HG03025 (cell line): ENCODE results near the gene ARHGEF17.

Source experiments
- ATAC-seq: cut with Tn5 transposase; IDR thresholded peaks from one replicate; pipeline ENCODE4 v1.9.1; 2021; ENCODE audit warnings: mild to moderate bottlenecking, moderate library complexity; ENCODE audit not compliant: unreplicated experiment, low FRiP score

Gene ARHGEF17

DNA sequence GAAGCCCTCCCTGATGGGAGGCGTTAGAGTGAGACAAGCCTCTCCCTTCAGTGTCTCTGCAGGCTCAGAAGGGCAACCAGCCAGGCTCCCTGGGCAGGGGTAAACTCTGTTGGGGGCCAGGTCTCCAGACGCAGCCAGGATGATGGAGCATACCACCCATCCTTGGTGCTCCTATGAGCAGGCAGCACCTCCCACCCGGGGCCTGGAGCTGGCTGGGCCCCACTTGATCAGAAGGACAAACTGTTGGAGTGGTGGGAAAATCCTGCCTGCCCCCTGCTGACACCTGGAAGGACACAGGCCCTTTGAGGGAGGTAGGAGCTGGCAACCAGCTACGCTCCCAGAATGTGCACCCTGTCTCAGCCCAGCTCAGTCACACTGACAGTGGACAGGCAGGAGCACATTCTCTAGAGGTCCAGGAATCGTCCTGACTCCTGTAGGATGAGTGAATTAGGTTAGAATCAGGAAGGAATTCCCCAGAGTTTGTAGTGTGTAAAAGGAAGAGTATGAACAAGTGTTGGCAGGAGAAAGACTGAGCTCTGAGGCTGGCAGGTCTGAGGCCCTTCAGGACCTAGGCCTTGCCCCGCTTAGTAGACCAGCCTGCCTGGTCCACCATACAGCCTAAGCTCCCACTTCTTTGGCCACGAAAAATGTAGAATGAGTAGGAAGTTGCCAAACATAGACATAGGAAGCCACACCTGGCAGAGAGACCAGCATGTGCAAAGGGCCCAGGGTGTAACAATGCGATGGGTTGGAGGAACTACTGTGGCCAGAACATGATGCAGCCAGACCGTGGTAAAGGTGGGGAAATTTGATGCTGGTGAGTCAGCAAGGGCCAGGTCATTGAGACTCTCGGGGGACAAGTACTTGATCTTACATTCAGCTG lies 19.1 kb downstream of the ARHGEF17 start:
- ATAC-seq: no peak

DNA sequence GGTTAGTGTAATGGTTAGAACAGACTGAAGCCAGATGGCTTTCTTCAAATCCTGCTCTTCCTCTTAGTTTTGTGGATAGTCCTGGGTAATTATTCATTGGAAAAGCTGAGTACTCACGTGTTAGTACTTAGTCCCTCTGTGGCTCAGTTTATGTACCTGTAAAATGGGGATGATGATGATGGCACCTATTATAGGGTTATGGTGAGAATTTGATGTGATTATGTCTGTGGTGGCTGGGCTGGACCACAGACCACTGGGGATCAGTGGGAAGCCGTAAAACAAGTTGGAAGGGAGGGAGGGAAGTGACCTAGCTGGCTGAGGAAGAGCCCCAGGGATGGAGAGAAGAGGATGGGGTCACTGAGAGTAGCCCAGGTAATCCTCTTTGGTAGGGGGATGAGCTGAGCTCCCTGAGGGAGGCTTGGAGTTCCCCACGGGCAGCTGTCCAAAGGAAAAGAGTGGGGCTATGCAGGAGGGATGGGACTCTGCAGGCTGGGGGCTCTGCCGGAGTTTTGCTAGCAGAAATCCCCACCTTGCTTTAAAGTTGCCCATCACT lies 19.8 kb downstream of the ARHGEF17 start:
- ATAC-seq: no peak

DNA sequence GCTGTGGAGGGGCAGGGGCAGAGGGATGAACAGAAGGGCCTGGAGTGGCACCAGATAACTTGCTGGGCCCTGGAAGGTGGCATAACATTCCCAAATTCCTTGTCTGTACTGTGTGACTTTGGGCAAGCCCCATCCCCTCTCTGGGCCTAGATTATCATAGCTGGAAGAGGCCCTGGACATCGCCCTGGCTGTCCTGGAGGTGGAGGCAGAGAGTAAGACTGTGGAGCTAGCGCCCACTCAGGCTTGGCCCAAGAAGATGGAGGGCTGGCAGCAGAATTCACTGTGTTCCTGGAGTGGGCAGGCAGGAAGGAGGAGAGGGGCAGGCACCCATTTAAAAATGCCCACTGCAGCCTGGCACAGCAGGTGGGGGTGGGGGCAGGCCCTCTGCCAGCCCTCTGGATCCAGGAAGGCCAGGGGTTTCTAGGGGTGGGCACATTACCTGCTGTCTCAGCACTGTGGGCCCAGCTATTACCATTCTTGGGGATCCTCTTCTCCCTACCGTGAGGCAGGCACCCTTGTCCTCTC lies 22.6 kb downstream of the ARHGEF17 start:
- ATAC-seq: no peak

DNA sequence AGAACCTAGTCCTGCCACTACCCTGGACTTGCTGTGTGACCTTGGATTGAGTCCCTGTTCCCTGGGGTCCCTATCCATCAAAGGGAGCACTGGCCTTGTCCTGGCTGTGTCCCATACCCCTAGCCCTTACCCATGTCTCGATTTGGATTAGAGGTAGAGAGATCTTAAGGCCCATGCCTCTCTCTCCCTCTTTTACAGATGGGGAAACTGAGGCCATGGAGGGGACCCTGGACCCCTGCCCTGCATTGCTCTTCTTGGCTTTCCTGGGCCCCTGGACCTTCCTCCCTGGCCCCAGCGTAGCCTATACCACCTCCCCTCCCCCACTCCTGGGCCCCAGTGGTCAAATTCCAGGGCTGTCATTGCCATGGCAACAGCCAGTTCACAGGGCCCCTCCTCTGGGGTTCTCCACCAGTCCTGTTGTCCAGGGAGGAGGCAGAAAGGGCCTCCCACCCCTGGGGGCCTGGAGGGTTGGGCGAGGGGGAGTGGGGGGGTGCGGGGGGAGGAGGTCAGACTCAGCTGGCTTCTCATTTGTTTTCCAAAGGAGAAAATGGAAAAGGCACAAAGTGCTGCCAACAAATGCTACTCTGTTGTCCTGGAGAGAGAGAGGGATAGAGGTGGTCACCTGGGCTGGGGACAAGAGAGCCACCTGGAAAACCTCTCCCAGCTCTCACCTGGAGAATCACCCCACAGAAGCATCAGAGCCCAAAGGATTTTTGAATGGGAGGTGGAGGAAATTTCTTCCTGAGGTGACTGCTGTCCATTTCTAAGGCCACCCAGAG lies 23.3 kb downstream of the ARHGEF17 start:
- ATAC-seq: no peak

DNA sequence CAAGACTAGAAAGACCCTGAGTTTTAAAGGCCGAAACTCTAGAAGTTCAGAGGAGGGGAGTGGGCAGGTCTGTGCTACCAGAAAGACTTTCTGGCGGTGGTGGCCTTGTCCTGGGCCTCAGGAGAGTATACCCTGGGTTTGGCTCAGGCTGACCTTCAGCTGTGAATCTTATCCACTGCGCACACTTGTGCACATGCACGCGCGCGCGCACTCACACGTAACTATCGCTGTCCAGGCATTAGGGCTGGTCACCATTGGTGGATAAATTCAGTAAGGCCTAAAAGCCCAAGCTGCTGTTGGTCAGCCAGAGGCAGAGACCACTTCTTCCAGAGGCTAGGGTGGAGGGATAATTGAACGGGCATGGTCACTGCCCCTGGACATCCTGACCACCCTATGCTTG lies 25.1 kb downstream of the ARHGEF17 start:
- ATAC-seq: no peak

DNA sequence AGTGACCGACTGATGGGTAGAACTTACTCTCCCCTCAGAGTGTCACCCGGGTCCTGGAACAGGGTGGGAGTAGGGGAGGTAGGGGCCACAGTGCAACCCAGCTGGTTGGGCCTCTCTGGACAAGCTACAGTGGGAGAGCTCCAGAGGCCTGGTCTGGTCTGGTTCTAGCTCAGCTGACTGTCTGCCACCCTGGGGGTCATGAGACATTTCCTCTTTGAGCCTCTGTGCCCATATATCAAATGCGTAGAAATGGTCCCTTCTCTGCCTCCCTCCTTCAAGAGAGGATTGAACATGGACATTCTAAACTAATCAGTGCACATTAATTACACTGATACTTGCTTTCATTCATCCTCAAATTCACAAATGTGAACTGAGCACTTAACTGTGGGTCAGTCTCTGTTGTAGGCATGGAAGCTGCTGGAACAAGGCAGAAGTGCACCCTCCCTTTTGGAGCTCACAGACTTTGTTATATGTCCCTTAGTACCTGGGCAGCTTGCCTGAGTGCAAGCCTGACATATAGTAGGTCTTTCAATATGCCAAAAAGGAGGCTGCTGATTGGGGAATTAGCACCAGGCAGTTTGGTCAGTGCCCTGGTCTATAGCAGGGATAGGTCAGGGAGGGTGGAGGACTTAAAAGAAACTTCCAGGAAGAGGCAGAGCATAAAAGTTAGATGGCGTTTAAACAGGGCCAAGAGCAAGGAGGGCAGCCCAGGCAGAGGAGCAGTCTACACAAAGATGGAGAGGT lies 25.7 kb downstream of the ARHGEF17 start:
- ATAC-seq: no peak

DNA sequence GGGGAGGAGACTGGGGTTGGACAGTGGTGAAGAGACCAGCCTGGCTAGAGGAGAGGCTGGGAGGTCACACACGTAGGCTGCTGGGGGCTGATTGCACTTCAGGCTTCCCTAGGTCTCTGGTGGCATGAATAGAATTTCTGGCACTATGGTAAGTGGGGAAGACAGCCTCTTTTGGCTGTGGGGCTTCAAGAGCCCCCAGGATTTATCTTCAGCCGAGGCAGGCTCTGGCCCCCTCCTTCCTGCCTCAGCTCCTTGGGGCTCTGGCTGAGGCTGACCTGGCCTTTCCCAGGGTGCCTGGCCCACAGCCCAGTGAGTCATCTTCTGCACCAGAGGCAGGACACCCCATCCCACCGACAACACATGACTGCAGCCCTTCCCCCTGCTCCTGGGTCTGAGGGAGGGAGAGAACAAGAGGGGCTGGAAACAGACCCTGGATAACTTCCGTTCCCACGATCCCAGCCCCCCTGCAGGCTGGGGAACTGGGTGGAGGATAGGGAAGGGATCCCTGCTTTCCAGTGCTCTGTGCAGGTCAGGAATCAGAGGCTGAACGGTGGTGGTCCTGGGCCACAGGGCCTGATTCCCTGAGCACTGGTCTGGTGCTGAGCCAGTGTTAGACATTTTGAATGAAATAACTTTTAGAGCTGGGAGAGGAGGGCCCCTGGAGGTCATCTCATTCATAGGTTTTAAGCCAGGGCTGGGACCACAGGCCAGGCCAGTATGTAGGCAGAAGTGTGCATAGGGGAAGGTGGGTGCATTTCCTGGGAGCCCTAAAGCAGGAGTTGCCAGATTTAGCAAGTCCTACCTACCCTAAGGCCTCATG lies 26.5 kb downstream of the ARHGEF17 start:
- no peak for ATAC-seq

DNA sequence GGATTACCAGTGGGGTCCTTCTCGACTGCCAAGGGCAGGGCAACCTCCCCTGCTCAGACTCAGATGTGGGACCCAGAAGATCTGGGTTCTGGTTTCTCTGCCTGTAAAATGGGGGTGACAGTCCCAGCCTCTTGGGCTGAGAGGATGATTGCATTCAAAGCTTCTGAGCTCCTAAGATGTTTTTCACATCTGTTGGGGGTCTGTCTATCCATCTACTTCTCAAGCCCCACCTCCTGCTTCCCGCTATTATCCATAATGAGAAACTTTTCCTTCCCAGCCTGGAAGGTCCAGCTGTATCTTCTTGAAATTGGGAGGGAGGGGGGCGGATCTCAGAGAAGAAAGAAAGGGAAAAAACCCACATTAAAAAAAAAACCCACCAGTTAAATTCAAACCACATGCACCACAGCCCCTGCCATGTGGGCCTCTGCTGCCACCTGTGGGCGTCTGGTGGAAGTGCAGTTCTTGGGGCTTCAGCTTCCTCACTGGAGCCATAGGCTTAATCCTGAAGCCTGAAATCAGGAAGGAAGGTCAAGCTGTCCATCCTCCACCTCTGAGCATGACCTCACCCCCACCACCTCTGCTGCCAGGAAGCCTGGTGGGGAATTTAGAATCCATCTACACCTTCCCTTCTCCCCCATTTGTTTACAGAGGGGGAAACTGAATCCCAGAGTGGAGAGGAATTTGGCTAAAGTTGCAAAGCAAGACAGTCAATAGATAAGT lies 27.3 kb downstream of the ARHGEF17 start:
- no peak for ATAC-seq

DNA sequence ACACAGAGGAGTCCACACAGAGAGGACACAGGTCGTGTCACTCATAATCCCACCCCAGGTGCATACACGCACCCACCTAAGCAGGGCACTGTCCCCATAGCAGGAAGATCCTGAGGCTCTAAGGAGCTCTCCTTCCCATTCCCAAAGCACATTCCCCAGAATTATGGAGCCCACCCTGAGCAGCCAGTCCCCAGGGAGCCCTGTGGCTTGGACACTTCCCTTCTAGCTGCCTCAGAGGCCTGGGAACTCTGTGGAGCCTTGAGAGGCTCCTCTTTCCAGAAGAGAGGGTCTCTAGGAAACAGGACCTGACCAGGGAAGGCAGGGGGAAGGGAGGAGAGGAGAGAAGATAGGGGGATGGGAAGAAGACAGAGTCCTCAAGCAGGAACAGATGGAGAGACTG lies 29.8 kb downstream of the ARHGEF17 start:
- no peak for ATAC-seq

DNA sequence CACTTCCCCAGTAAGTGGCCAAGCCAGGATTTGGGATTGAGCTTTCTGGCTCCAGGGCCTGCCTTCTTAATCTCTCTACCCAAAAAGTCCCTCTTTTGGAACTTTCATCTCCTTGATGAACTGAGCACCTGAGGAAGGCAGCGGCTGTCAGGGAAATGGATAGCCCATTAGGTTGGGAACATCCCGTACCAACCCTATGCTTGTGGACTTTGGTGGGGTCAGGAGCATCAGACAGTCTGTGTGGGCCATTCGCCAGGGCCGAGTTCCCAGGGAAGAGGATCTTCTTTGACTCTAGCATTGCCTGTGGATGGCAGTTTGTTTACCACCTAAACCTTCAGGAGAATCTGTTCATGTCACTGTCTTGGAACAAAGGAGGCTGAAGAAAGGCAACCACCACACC lies 30.2 kb downstream of the ARHGEF17 start:
- no peak for ATAC-seq

DNA sequence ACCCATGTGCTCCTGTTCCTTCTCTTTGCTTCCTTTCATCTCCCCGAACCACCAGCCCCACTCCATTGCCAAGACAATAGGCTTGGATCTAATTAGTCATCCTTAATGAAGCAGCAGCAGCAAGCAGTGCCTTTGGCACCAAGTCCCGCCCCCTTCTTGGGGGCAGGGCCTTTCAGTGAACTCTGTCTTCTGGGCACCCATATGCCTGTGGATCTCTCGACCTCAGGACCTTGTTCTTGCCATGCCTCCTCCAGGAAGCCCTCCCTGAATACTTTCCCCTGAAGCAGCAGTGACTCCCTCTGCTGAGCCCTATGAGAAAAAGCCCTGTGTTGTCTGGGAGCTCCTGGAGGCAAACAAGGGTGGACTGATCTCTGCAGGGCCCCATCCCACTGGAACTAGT lies 32.1 kb downstream of the ARHGEF17 start:
- ATAC-seq: no peak

DNA sequence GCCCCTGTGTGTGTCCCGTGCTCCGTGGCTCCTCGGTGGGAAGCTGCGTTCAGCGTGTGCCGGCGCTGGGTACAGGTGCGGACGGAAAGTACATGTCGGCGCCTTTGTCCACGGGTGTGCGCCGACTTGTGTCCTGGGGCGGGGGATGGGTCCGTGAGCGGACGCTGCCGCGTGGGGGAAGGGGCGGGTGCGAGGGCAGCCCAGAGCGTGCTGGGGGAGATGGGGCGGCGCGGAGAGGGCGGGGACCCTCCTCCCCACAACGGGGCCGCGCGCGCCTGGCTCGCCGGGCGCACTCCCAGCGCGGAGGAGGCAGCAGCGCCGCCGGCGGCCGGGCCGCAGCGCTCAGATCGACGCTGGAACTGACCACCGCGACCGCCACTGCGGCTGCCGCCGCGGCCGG lies 34.6 kb downstream of the ARHGEF17 start:
- ATAC-seq: no peak

DNA sequence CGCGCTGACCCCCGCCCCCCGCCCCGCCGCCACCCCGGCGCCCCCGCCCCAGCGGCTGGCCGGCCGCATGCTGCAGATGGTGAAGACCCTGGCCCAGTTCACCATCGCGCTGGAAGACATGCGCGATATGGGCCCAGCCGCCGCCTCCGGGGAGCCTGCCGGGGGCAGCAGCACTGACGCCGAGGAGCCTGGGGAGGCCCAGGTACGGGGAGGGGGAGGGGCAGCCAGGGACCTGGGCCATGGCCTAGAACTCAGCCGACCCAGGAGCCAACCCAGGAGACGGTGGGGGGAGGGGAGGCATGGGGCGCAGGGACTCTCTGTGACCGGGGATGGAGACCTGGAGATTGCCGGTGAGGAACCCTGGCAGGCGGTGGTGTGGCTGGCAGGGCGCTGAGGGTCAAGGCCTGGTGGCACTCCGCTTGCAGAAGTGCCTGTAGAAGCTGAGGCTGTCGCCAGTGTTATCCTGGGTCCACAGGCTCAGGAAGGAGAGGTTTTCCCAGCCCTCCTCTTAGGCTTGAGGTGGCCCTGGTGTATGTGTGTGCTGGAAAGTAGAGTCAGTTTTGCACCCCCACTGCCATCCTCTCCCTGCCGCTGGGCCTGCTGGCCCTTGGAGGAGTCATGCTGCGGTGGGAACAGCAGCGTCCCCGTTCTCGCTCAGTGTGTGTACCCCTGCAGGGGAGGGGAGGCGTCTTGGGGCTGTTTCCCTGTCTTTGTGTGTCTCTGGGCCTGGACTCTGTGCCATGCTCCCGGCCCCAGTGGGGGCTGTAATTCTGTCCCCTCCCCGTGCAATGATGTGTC lies 35.2 kb downstream of the ARHGEF17 start:
- no peak for ATAC-seq

DNA sequence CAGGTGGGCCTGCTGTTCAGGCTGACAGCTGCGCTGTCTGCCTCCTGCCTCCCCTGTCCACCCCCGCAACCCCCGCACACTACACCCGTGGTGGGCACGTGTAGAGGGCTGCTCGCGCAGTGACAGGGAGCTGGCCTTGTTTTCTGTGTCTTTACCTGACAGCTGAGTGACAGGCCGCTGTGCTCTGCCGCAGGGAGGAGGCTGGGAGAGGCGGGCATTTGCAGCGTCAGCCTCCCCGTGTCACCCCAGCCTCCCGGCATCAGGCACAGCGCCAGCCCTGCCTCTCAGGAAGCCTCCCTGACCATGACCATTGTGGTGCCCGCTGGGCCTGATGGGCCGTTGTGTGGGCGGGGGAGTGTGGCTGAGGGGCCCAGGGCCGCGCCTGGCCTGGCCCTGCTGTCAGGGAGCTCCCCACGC lies 36.1 kb downstream of the ARHGEF17 start:
- ATAC-seq: no peak

DNA sequence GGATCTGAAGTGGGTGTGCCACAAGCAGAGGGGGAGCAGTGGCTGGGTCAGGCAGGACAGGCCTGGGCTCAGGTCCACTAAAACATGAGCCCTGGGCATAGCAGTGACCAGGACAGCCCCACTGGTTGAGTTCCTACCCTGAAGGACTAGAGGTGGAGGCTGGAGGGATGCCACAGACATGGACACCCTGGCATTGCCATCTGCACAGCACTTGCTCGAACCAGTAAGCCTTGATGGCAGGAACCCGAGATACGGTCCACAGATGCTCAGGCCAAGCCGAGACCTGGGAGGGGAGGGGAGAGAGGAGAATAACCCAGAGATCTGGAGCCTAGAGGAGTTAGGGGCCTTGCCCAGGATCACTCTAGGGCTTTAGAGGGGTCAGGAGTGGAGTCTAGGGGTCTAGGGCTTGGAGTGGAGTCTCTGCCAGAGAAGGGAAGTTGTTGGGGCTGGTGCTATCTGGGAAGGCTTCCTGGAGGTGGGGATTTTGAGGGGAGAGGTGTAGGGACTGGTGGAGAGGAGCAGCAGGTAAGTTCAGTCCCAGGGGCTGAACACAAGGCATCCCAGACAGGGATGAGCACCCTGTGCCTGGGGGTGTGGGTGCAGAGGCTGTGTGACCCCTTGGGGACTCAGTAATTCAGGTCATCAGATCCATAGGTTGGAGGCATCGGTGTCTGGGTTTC lies 37.5 kb downstream of the ARHGEF17 start:
- no peak for ATAC-seq

DNA sequence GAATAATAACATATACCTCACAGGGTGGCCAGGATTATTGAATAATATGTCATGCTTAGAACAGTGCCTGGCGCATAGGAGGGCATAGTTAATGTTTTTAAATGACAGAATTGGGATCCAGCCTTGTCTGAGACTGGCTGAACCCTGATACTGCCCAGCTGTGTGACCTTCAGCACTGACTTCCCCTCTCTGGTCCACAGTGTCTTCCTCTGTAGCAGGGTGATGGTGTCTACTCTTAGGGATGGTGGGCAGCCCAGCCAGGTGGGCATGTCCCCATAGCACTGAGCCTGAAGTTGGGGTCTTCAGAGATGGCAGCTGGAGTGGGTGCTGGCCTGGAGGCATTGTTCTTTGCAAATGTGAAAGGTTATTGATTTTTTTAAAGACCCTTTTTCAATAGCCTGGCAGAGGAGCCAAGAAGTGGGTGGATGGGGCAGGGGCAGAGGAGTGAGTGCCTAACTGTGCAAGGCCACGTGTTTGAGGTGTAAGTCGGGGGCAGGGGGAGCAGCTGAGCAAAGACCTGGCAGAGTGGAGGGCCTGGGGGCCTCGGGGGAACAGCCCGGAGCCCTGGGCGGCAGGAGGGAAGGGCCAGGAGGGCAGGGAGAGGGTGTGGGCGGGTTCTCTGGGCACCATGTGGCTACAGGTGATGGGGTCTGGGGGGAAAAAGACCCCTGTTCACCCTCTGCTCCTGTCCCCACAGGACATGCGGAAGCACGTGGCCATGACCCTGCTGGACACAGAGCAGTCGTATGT lies 38.3 kb downstream of the ARHGEF17 start:
- no peak for ATAC-seq

DNA sequence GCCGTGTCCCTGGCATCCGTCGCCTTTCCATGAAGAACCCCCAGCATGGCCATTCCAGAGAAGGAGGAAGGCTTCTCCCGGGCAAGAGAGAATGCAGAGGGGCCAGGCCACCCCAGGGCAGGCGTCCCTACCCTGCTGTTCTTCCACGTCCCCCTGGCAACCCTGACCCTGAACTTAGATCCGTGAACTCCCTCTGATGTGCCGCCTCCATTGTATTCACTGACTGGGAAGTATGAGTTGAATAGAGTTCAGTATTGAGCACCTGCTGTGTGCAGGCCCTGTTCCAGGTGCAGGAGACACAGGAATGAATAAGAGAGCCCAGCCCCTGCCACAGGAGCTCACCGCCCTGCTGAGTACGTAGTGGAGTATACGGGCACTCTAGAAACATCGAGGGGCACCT lies 39.0 kb downstream of the ARHGEF17 start:
- ATAC-seq: no peak
